GM21528 (cell line): ENCODE data around the gene SCYGR6.

Source experiments
- ATAC-seq: cut with Tn5 transposase; IDR thresholded peaks from one replicate; pipeline ENCODE4 v1.9.1; 2021; ENCODE audit warnings: mild to moderate bottlenecking, moderate library complexity; ENCODE audit not compliant: unreplicated experiment, low FRiP score

The SCYGR6 gene

GRCh38 chr2:227716501-227716900 lies 8.1 kb downstream of the SCYGR6 start:
- no peak for ATAC-seq

DNA sequence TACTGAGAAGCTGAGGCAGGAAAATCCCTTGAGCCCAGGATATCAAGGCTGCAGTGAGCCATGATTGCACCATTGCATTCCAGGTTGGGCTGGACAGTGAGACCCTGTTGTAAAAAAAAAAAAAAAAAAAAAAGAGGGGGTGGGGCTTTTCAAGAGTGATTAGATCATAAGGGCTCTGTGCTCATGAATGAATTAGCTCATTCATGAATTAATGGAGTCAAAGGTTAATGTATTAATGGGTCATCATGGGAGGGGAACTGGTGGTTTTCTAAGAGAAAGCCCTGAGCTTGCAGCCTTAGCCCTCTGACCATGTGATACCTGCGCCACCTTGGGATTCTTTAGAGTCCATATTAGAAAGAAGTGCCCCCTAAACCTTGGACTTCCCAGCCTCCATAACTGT lies 11.3 kb downstream of the SCYGR6 start:
- ATAC-seq: no peak

GRCh38 chr2:227710986-227711385 lies 13.6 kb downstream of the SCYGR6 start:
- no peak for ATAC-seq

DNA sequence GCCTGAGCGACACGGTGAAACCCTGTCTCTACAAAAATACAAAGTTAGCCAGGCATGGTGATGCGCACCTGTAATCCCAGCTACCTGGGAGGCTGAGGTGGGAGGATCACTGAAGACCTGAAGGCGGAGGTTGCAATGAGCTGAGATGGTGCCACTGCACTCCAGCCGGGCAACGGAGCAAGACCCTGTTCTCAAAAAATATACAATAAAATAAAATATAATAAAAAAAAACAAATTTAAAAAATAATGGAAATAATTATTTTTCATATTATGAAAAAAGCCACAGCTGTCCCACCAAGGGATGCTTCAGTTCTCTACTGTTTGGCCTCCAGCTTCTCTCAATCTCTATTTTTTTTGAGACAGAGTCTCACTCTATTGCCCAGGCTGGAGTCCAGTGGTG lies 17.2 kb downstream of the SCYGR6 start:
- ATAC-seq: no peak

DNA sequence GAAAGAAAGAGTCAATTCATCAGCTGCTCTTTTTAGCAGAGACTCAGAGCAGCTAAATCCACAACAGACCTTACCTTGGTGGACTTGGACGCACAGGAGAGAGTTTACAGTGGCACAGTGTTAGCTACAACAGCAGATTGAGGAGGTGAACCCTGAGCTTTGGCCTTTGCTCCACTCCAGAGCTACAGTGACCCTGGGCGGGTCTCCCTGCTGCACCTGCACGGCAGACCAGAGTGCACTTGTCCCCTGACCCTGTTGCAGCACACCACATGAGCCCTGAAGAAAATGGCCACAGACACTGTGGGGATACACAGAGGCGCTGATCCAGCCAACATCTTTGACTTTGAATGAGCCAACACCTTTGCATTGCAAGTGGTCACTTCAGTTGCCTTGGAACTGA lies 17.7 kb downstream of the SCYGR6 start:
- ATAC-seq: no peak

DNA sequence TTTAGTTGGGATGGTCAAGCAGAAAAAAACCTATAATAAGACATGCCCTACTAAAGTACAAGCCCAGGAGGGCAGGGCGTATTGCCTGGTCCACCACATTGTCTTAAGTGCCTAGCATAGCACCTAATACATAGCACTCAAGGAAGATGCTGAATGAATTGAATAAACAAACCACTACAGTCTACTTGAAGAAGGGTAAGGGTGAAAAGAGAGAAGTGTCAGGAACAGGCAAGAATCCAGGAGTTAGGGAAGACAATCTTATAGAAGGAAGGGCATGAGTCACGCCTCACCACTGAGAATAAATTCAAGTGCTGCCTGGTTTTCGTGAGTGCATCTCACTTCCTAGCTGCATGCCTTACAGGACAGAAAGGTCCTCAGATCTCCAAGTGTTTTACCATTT lies 20.6 kb downstream of the SCYGR6 start:
- no peak for ATAC-seq

DNA sequence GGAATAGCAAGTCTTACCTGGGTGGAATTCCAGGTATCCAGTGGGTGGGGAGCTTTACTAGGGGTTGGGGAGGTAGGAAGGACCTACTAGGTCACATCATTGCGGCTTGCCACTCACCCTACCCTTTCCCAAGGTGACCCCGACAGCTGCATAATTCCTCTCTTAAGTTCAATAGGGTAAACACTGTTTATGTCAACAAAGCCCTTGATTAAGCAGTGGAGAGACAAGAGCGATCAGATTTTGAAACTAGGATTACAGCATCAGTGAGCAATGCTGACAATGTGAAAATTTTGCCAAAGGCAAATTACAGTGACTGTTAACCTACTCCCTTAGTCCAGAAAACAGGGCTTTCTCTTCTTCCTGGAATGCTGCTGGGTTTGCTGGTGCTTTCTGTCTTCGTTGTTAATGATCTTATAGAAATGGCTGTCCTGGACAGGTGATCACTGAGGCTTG lies 21.3 kb downstream of the SCYGR6 start:
- no peak for ATAC-seq

GRCh38 chr2:227701556-227701955 lies 23.0 kb downstream of the SCYGR6 start:
- no peak for ATAC-seq

GRCh38 chr2:227696990-227697679 lies 27.4 kb downstream of the SCYGR6 start:
- ATAC-seq: no peak

GRCh38 chr2:227687189-227687588 lies 37.4 kb downstream of the SCYGR6 start:
- ATAC-seq: no peak

- no peak for ATAC-seq
These were observed 40.3 kb downstream of the SCYGR6 start for GRCh38 chr2:227684258-227684657.

DNA sequence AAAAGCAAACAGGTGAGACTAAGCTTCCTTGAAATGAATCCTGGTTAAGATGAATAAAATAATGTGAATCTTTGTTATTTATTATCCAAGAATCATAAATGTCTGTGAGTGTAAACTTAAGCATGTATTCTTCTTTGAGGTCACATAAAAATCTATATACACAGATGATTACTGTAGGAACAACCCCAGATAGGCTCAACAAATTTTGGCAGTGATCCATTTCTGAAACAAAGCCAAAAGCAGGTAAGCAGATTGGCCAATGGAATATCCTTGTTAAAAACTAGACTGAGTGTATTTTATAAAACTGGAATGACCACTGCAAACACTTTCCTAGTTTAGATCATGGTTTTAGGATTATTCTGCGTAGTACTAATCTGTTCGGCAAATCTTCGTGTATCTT lies 46.6 kb downstream of the SCYGR6 start:
- ATAC-seq: no peak

DNA sequence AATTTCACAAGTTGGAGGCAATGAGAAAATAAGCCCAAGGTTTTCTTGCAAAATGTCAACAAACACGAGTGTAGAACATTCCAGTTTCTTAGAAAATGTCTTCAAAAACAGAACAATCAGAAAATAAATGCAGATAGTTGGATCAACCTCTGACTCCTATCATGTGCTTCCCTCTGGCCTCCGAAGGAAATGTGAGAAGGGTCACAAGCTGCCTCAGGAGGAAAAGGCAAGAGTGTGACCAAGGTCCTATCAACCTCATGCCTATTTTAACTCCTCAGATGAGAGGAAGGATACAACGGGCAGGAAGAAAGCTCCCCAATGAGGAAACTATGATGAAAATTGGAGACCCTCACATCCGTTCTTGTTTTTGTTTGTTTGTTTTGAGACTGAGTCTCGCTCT lies 50.1 kb downstream of the SCYGR6 start:
- no peak for ATAC-seq
